ENCODE results near the gene KMT2D.

DNA sequence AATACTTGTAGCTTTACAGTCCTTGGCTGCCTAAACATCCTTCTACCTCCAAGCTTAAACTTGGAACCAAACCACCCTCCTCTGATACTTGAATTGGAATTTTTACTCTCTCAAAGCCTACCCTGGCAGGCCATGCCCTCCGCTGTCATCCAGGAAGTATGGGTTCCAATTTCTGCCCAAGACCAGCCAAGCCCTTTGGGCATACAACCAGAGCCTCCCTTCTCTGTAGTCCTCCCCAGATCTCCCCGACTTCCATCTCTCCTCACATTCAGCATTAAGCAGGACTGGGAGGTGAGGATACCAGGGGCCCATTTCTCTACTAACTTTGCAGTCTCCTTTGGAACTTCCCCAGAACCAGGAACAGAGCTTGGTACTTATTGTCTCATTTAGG, 34.4 kb upstream of the KMT2D start:
- TF ChIP-seq, protein P1, sequence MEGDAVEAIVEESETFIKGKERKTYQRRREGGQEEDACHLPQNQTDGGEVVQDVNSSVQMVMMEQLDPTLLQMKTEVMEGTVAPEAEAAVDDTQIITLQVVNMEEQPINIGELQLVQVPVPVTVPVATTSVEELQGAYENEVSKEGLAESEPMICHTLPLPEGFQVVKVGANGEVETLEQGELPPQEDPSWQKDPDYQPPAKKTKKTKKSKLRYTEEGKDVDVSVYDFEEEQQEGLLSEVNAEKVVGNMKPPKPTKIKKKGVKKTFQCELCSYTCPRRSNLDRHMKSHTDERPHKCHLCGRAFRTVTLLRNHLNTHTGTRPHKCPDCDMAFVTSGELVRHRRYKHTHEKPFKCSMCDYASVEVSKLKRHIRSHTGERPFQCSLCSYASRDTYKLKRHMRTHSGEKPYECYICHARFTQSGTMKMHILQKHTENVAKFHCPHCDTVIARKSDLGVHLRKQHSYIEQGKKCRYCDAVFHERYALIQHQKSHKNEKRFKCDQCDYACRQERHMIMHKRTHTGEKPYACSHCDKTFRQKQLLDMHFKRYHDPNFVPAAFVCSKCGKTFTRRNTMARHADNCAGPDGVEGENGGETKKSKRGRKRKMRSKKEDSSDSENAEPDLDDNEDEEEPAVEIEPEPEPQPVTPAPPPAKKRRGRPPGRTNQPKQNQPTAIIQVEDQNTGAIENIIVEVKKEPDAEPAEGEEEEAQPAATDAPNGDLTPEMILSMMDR (IDR thresholded peaks at IDR 0.05): no peak
- TF ChIP-seq POLR2A (IDR thresholded peaks at IDR 0.05): no peak

Data from testis (tissue), 2 donors.